Breast epithelium (tissue), 4 donors: Measurements from ENCODE around the gene FAXDC2. TPM values are rescaled to one million over a fixed set of nuclear protein-coding genes. Genes with fewer than 3 reads are reported as not detected.
"Not testable (repeated sequence)": the region's sequence is repeated elsewhere in the genome, so short reads cannot be mapped to it uniquely, and the experiment has no call there.

Experiments
- DNase-seq, 2 donors: peaks; one replicate each; pipeline ENCODE4 v3.0.0-alpha.2; 2019; ENCODE audit warnings: low spot score in 2 of 2
- H3K27ac ChIP-seq, 2 donors: fragments of 200-600 bp; sonication (generic) in 1 of 2; one replicate each; pipeline ENCODE4 v1.5.1; 2016 to 2019; ENCODE audit warnings: mild to moderate bottlenecking in 1 of 2
- H3K27me3 ChIP-seq, 2 donors: fragments of 200-600 bp; sonication (generic) in 1 of 2; one replicate each; pipeline versions ENCODE4 v1.5.1 to v1.6.0; 2017 to 2019; ENCODE audit warnings: control low read depth in 1 of 2, mild to moderate bottlenecking in 1 of 2
- H3K36me3 ChIP-seq: fragments of 200-600 bp; one replicate; pipeline ENCODE4 v1.5.1; 2019
- H3K4me1 ChIP-seq, 2 donors: fragments of 200-600 bp; sonication (generic); one replicate each; pipeline ENCODE4 v1.5.1; 2016 to 2019; ENCODE audit warnings: control low read depth in 1 of 2
- H3K4me3 ChIP-seq, 3 donors: fragments of 200-600 bp; sonication (generic); 1 replicate in 2 of 3; 2 replicates in 1 of 3; pipeline ENCODE4 v1.5.1; 2016 to 2019; ENCODE audit warnings: mild to moderate bottlenecking in 3 of 3, moderate library complexity in 2 of 3
- H3K9me3 ChIP-seq, 2 donors: fragments of 200-600 bp; sonication (generic) in 1 of 2; one replicate each; pipeline ENCODE4 v1.5.1; 2016 to 2019; ENCODE audit warnings: control low read depth in 1 of 2
- CTCF ChIP-seq, 3 donors: fragments of 450-650 bp; IDR thresholded peaks; one replicate each; pipeline ENCODE4 v1.5.1; 2016 to 2017; ENCODE audit warnings: antibody characterized with exemption in 3 of 3, mild to moderate bottlenecking in 3 of 3, moderate library complexity in 3 of 3
- POLR2A ChIP-seq: fragments of 450-650 bp; IDR thresholded peaks from one replicate; pipeline ENCODE4 v1.6.1; 2016; ENCODE audit warnings: antibody characterized with exemption, mild to moderate bottlenecking, moderate library complexity
- POLR2AphosphoS5 ChIP-seq, 3 donors: sonication (generic); formaldehyde crosslinking; IDR thresholded peaks; one replicate each; pipeline ENCODE4 v1.6.1; 2017; ENCODE audit warnings: antibody characterized with exemption in 3 of 3
- intact Hi-C: fragments of 100-400 bp; cut with DNase I; formaldehyde crosslinking; loops from one replicate; pipeline ENCODE4 v1.15.1; 2023; ENCODE audit warnings: low total_unique reads
- total RNA-seq, 3 donors: library from RNA; depleted of rRNA; stranded (reverse); fragments of >200 nt; gene quantifications; one replicate each; pipeline ENCODE4 v1.1.0, GENCODE V29; 2016

The FAXDC2 gene
- total RNA-seq, 3 donors from 2014 or later = 43.9 to 117 (median 52.5) TPM

- Histone ChIP-seq H3K27me3 (no peaks in the 10 kb centered on the region), H3K4me3 (no peak overlapping the region), H3K27ac (peak overlapping the region; percentile 45 to 72), H3K36me3 (no peaks in the 10 kb centered on the region), H3K9me3 (no peaks in the 10 kb centered on the region), H3K4me1 (no peaks in the 10 kb centered on the region)
- intact Hi-C loops = no loop called here
- TF ChIP-seq CTCF (IDR thresholded peaks at IDR 0.05) = no peak
- no peak for TF ChIP-seq POLR2AphosphoS5 (IDR thresholded peaks at IDR 0.05)
- TF ChIP-seq POLR2A = no peak
- DNase-seq = no peak
Measured at GRCh38 chr5:154836225-154836624, 14.2 kb downstream of the FAXDC2 start.

GRCh38 chr5:154835701-154836052, 14.7 kb downstream of the FAXDC2 start:
- H3K27me3 ChIP-seq, intact Hi-C loops, H3K36me3 ChIP-seq, H3K4me1 ChIP-seq, H3K4me3 ChIP-seq, DNase-seq, H3K9me3 ChIP-seq: not testable (repeated sequence)
- H3K27ac ChIP-seq = peak overlapping the region; percentile 72 to 75

- Histone ChIP-seq H3K4me3 (no peak overlapping the region), H3K27me3 (no peaks in the 10 kb centered on the region), H3K36me3 (no peaks in the 10 kb centered on the region), H3K4me1 (no peaks in the 10 kb centered on the region), H3K9me3 (no peaks in the 10 kb centered on the region), H3K27ac (no peak overlapping the region)
- intact Hi-C loops = no loop called here
- no peak for TF ChIP-seq POLR2AphosphoS5 (IDR thresholded peaks at IDR 0.05)
- TF ChIP-seq CTCF (IDR thresholded peaks at IDR 0.05) = no peak
- no peak for TF ChIP-seq POLR2A
- no peak for DNase-seq
Measured at GRCh38 chr5:154834053-154834452, 16.4 kb downstream of the FAXDC2 start.

- H3K9me3 ChIP-seq, H3K27me3 ChIP-seq, H3K36me3 ChIP-seq, H3K4me3 ChIP-seq, H3K4me1 ChIP-seq, DNase-seq, intact Hi-C loops, H3K27ac ChIP-seq: not testable (repeated sequence)
Measured at GRCh38 chr5:154832804-154833203, 17.6 kb downstream of the FAXDC2 start.

- intact Hi-C loops = no loop called here
- Histone ChIP-seq H3K27me3 (no peaks in the 10 kb centered on the region), H3K9me3 (no peaks in the 10 kb centered on the region), H3K36me3 (no peaks in the 10 kb centered on the region), H3K4me1 (no peaks in the 10 kb centered on the region), H3K27ac (peak overlapping the region in 1 of 2 donors; percentile 84), H3K4me3 (no peak overlapping the region)
- no peak for DNase-seq
- no peak for TF ChIP-seq CTCF (IDR thresholded peaks at IDR 0.05)
- no peak for TF ChIP-seq POLR2AphosphoS5 (IDR thresholded peaks at IDR 0.05)
- TF ChIP-seq POLR2A = no peak
Measured at GRCh38 chr5:154831451-154831850, 19.0 kb downstream of the FAXDC2 start.

- no peak for DNase-seq
- Histone ChIP-seq H3K4me1 (no peaks in the 10 kb centered on the region), H3K36me3 (no peaks in the 10 kb centered on the region), H3K4me3 (no peak overlapping the region), H3K27ac (peak overlapping the region; percentile 84 to 87), H3K27me3 (no peaks in the 10 kb centered on the region), H3K9me3 (no peaks in the 10 kb centered on the region)
- intact Hi-C loops = no loop called here
- no peak for TF ChIP-seq CTCF (IDR thresholded peaks at IDR 0.05)
- TF ChIP-seq POLR2A = no peak
- TF ChIP-seq POLR2AphosphoS5 (IDR thresholded peaks at IDR 0.05) = no peak
Measured at GRCh38 chr5:154830596-154830995, 19.8 kb downstream of the FAXDC2 start.
